ENCODE results near the gene AREL1. TPM values are rescaled to one million over a fixed set of nuclear protein-coding genes. Genes with fewer than 3 reads are reported as not detected.

AREL1 gene
- total RNA-seq, 4 donors from 2014 or later, result 33.8 to 95.6 (median 65.1) TPM

- DNase-seq, result peak in 1 of 3 donors; percentile 22
- no peaks in the 10 kb centered on the region for H3K27me3 ChIP-seq
- H3K27ac ChIP-seq, result no peak overlapping the region
- no peaks in the 10 kb centered on the region for H3K9me3 ChIP-seq
- H3K36me3 ChIP-seq, result no peaks in the 10 kb centered on the region
- TF ChIP-seq, protein P1, sequence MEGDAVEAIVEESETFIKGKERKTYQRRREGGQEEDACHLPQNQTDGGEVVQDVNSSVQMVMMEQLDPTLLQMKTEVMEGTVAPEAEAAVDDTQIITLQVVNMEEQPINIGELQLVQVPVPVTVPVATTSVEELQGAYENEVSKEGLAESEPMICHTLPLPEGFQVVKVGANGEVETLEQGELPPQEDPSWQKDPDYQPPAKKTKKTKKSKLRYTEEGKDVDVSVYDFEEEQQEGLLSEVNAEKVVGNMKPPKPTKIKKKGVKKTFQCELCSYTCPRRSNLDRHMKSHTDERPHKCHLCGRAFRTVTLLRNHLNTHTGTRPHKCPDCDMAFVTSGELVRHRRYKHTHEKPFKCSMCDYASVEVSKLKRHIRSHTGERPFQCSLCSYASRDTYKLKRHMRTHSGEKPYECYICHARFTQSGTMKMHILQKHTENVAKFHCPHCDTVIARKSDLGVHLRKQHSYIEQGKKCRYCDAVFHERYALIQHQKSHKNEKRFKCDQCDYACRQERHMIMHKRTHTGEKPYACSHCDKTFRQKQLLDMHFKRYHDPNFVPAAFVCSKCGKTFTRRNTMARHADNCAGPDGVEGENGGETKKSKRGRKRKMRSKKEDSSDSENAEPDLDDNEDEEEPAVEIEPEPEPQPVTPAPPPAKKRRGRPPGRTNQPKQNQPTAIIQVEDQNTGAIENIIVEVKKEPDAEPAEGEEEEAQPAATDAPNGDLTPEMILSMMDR (IDR thresholded peaks at IDR 0.05), result no peak
- TF ChIP-seq POLR2A (IDR thresholded peaks at IDR 0.05), result no peak
- no peak overlapping the region for H3K4me3 ChIP-seq
- no peaks in the 10 kb centered on the region for H3K4me1 ChIP-seq
Measured at GRCh38 chr14:74645244-74645643, 67.6 kb downstream of the AREL1 start.

GRCh38 chr14:74641601-74642391 lies 71.1 kb downstream of the AREL1 start:
- Histone ChIP-seq H3K4me3 (no peak overlapping the region), H3K9me3 (no peaks in the 10 kb centered on the region), H3K36me3 (no peaks in the 10 kb centered on the region), H3K4me1 (no peaks in the 10 kb centered on the region), H3K27me3 (no peaks in the 10 kb centered on the region), H3K27ac (no peak overlapping the region)
- peak in 1 of 3 donors; percentile 28 for DNase-seq
- TF ChIP-seq, protein P1 (IDR thresholded peaks at IDR 0.05), result no peak
- TF ChIP-seq POLR2A (IDR thresholded peaks at IDR 0.05), result no peak

- Histone ChIP-seq H3K27me3 (no peaks in the 10 kb centered on the region), H3K27ac (no peak overlapping the region), H3K36me3 (no peaks in the 10 kb centered on the region), H3K9me3 (no peaks in the 10 kb centered on the region), H3K4me3 (no peak overlapping the region), H3K4me1 (no peaks in the 10 kb centered on the region)
- no peak for DNase-seq
- no peak for TF ChIP-seq POLR2A (IDR thresholded peaks at IDR 0.05)
- TF ChIP-seq, protein P1 (IDR thresholded peaks at IDR 0.05), result no peak
Measured at GRCh38 chr14:74638966-74639365, 73.9 kb downstream of the AREL1 start.

DNA sequence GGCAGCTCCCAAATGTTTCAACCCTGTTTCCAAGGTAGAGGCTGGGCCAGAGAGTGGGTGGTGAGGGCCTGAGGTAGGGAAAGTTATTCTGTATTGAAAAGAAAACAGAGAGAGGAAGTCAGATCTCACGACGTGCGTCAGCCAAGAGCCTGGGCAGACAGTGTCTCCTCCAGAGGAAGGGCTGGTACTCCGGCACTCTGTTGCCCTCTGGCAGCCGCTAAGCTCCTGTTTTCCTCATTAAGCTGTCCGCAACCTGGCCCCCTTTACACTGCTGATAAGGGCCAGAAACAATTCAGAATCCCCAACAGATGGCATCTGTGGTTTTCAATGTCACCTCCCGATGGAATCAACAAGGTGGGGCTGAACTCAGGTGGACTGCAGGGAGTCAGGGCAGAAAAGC lies 74.8 kb downstream of the AREL1 start:
- DNase-seq, result peak in 1 of 3 donors; percentile 26
- TF ChIP-seq POLR2A (IDR thresholded peaks at IDR 0.05), result no peak
- TF ChIP-seq, protein P1 (IDR thresholded peaks at IDR 0.05), result no peak
- no peak overlapping the region for H3K27ac ChIP-seq
- no peaks in the 10 kb centered on the region for H3K36me3 ChIP-seq
- no peaks in the 10 kb centered on the region for H3K27me3 ChIP-seq
- H3K4me1 ChIP-seq, result no peaks in the 10 kb centered on the region
- no peak overlapping the region for H3K4me3 ChIP-seq
- no peaks in the 10 kb centered on the region for H3K9me3 ChIP-seq

GRCh38 chr14:74637178-74637550 lies 75.7 kb downstream of the AREL1 start:
- TF ChIP-seq POLR2A (IDR thresholded peaks at IDR 0.05), result no peak
- TF ChIP-seq, protein P1 (IDR thresholded peaks at IDR 0.05), result no peak
- Histone ChIP-seq H3K4me3 (no peak overlapping the region), H3K36me3 (no peaks in the 10 kb centered on the region), H3K27ac (no peak overlapping the region), H3K4me1 (no peaks in the 10 kb centered on the region), H3K9me3 (no peaks in the 10 kb centered on the region), H3K27me3 (no peaks in the 10 kb centered on the region)
- DNase-seq, result peak in 1 of 3 donors; percentile 22

All from Peyer's patch (tissue), 4 donors.